RWPE2 (cell line): ENCODE measurements around the gene HECW1.
A peak's percentile ranks its signal among the peaks of the same experiment; 100 is the strongest.

ENCODE experiments used
- ATAC-seq: fragments of 200-7000 bp; cut with Tn5 transposase; 3 replicates; pipeline ENCODE4 v1.9.1; 2021; ENCODE audit warnings: low read depth
- DNase-seq: peaks from one replicate; pipeline ENCODE4 v3.0.0-alpha.2; 2020; ENCODE audit warnings: low spot score
- H3K27ac ChIP-seq: fragments of 450-650 bp; 2 replicates; pipeline ENCODE4 v1.5.1; 2017; ENCODE audit warnings: mild to moderate bottlenecking; ENCODE audit not compliant: poor library complexity, severe bottlenecking
- H3K27me3 ChIP-seq: fragments of 250-450 bp; sonication (Bioruptor Pico); 2 replicates; pipeline ENCODE4 v1.5.1; 2021; ENCODE audit warnings: mild to moderate bottlenecking, moderate library complexity; ENCODE audit not compliant: insufficient read depth, poor library complexity, severe bottlenecking
- H3K36me3 ChIP-seq: fragments of 250-450 bp; sonication (Bioruptor Pico); 2 replicates; pipeline ENCODE4 v1.5.1; 2020; ENCODE audit warnings: low read depth, mild to moderate bottlenecking, moderate library complexity
- H3K4me1 ChIP-seq: fragments of 250-450 bp; sonication (Bioruptor Pico); 2 replicates; pipeline ENCODE4 v1.5.1; 2021; ENCODE audit warnings: mild to moderate bottlenecking, moderate library complexity; ENCODE audit not compliant: insufficient read depth, poor library complexity, severe bottlenecking
- H3K4me3 ChIP-seq: fragments of 250-450 bp; sonication (Bioruptor Pico); 2 replicates; pipeline ENCODE4 v1.5.1; 2021; ENCODE audit warnings: mild to moderate bottlenecking, moderate library complexity; ENCODE audit not compliant: severe bottlenecking
- H3K9me3 ChIP-seq: fragments of 250-450 bp; sonication (Bioruptor Pico); 2 replicates; pipeline ENCODE4 v1.5.1; 2021; ENCODE audit warnings: mild to moderate bottlenecking, moderate library complexity; ENCODE audit not compliant: severe bottlenecking
- TF ChIP-seq, protein P1 (sequence below): fragments of 450-650 bp; IDR thresholded peaks from one replicate; pipeline ENCODE4 v1.5.1; 2017; ENCODE audit warnings: mild to moderate bottlenecking, moderate library complexity; ENCODE audit not compliant: poor library complexity, severe bottlenecking

Gene HECW1

DNA sequence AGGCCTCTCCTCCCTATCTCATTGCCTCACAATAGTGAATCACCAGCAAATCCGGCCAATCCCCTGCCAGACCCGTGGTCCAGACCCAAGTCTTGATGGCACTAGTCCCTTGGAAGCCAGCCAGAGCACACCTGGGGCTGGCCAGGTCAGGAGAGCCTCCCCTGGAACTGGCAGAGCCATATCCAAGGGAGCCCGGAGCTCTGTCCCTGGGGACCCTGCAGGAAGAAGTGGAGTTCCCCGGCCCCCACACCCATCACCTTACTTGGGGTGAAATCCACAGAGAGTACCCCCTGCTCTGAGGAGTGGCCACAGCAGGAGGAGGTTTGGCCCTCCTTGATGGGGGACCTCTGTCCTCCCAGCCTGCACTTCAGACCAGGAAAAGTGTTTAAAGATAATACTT lies 122.5 kb downstream of the HECW1 start:
- ATAC-seq, result peak; percentile 19; the same call in 1 of the 3 replicates
- no peak overlapping the region for H3K4me3 ChIP-seq
- no peaks in the 10 kb centered on the region for H3K27me3 ChIP-seq
- no peaks in the 10 kb centered on the region for H3K9me3 ChIP-seq
- H3K4me1 ChIP-seq, result no peaks in the 10 kb centered on the region
- TF ChIP-seq, protein P1, sequence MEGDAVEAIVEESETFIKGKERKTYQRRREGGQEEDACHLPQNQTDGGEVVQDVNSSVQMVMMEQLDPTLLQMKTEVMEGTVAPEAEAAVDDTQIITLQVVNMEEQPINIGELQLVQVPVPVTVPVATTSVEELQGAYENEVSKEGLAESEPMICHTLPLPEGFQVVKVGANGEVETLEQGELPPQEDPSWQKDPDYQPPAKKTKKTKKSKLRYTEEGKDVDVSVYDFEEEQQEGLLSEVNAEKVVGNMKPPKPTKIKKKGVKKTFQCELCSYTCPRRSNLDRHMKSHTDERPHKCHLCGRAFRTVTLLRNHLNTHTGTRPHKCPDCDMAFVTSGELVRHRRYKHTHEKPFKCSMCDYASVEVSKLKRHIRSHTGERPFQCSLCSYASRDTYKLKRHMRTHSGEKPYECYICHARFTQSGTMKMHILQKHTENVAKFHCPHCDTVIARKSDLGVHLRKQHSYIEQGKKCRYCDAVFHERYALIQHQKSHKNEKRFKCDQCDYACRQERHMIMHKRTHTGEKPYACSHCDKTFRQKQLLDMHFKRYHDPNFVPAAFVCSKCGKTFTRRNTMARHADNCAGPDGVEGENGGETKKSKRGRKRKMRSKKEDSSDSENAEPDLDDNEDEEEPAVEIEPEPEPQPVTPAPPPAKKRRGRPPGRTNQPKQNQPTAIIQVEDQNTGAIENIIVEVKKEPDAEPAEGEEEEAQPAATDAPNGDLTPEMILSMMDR, result no peak
- no peak for DNase-seq
- H3K27ac ChIP-seq, result no peak overlapping the region
- H3K36me3 ChIP-seq, result no peaks in the 10 kb centered on the region

DNA sequence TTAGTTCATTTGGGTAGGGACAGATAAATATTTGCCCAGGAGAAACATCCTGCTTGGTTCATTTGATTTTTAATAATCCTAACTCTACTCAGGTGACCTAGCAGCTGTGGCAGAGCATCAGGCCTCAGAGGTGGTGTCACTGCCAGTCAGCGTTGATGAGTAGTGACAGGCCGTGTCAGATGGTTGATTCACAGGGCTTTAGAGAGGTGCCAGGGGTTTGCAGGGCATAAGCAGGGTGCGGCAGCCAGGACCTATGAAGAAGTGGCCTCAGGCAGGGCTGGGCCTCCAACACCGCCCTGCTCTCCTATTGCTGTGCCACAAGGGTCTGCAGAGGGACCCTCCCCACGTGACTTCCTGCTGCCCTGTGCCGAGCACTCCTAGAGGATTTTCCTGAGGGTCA lies 128.1 kb downstream of the HECW1 start:
- TF ChIP-seq, protein P1, result no peak
- H3K36me3 ChIP-seq, result no peaks in the 10 kb centered on the region
- no peak for ATAC-seq

DNA sequence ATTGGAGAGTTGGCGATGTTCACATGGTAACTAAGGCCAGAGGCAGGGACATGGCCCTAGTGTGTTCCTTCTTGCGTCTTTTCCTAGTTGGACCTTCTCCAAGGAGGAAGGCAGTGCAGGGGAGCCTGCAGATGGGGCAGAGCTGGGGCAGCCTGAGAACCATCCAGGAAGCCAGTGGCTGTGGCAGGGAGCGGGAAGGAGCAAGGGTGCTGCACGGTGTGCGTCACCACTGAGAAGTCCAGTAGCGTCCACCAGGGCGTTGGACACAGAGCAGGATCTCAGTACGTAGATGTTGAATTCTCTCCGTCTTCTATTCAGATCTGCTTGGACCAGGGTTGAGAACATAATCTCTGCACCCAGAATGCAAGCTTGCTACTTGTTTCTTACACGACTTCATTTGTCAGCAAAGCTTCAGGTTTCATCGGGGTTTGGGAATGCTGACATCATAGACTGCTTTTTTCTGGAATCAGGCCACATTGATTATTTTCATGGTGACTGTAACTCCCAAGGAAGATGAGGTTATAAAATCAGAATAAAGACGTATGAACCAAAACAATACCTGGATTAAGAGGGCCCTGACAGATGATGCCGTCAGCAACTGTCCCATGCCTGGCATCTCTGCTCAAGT lies 130.3 kb downstream of the HECW1 start:
- Histone ChIP-seq H3K4me1 (no peaks in the 10 kb centered on the region), H3K9me3 (no peaks in the 10 kb centered on the region), H3K27ac (no peak overlapping the region), H3K36me3 (no peaks in the 10 kb centered on the region), H3K27me3 (no peaks in the 10 kb centered on the region), H3K4me3 (no peak overlapping the region)
- TF ChIP-seq, protein P1, result no peak
- ATAC-seq (no peak), DNase-seq (no peak)

More for the DNA sequence above, 128.1 kb downstream of the HECW1 start:
- Histone ChIP-seq H3K9me3 (no peaks in the 10 kb centered on the region), H3K27me3 (no peaks in the 10 kb centered on the region), H3K27ac (no peak overlapping the region), H3K4me3 (no peak overlapping the region), H3K4me1 (no peaks in the 10 kb centered on the region)
- no peak for DNase-seq

DNA sequence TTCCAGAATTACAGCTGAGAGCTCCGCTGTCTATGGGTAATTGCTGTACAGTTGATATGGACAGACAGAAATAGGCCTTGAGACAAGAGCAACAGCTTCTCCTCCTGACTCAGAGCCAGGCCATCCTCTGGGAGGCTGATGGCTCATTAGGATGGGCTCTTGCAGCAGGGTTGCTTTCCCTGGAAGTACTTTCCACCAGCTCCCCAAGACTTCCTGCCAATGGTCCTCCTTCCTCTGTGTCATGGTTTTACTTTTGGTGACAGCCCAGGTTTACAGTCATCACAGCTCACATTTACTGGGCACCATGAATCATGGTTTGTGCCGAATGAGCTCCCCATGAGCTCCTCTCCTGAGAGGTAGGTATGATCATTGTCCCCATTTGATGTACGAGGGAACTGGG lies 131.8 kb downstream of the HECW1 start:
- no peak overlapping the region for H3K4me3 ChIP-seq
- no peak overlapping the region for H3K27ac ChIP-seq
- H3K27me3 ChIP-seq, result no peaks in the 10 kb centered on the region
- DNase-seq, result no peak
- H3K4me1 ChIP-seq, result no peaks in the 10 kb centered on the region
- no peaks in the 10 kb centered on the region for H3K36me3 ChIP-seq
- TF ChIP-seq, protein P1, result no peak
- H3K9me3 ChIP-seq, result no peaks in the 10 kb centered on the region
- no peak for ATAC-seq

GRCh38 chr7:43244784-43245183 lies 132.3 kb downstream of the HECW1 start:
- H3K4me3 ChIP-seq, result no peak overlapping the region
- TF ChIP-seq, protein P1, result no peak
- no peaks in the 10 kb centered on the region for H3K9me3 ChIP-seq
- H3K36me3 ChIP-seq, result no peaks in the 10 kb centered on the region
- H3K4me1 ChIP-seq, result no peaks in the 10 kb centered on the region
- H3K27me3 ChIP-seq, result no peaks in the 10 kb centered on the region
- ATAC-seq (no peak), DNase-seq (no peak)
- no peak overlapping the region for H3K27ac ChIP-seq
